PC-9 (cell line): Measurements from ENCODE around the gene PACRG. TPM values are rescaled to one million over a fixed set of nuclear protein-coding genes. Genes with fewer than 3 reads are reported as not detected.

Source experiments
- BruUV-seq: library from RNA; stranded (reverse); fragments of 400-500 nt; replicated peaks from 2 replicates; lab custom pipeline; 2021; lab: Mats Ljungman, UMichigan
- CTCF ChIA-PET: fragments of 300-600 bp; sonication (Branson Sonifier 250); formaldehyde crosslinking; loops from one replicate; lab custom pipeline; 2022; ENCODE audit warnings: antibody characterized with exemption; lab: Charles Lee
- POLR2A ChIA-PET: fragments of 300-600 bp; sonication (Branson Sonifier 250); formaldehyde crosslinking; loops from one replicate; lab custom pipeline; 2022; ENCODE audit warnings: antibody characterized with exemption; ENCODE audit not compliant: unreplicated experiment; lab: Charles Lee
- DNase-seq, 2 experiments: peaks; one replicate each; pipeline versions ENCODE4 v3.0.0 to v3.0.0-alpha.2; 2015 to 2022; ENCODE audit warnings: mixed read lengths in 1 of 2
- H2AFZ ChIP-seq: fragments of 200-600 bp; sonication (generic); 2 replicates; pipeline ENCODE4 v1.8.1; 2017; ENCODE audit warnings: antibody characterized with exemption
- H3F3A ChIP-seq: fragments of 200-600 bp; sonication (generic); 2 replicates; pipeline ENCODE4 v1.8.1; 2017; ENCODE audit warnings: antibody characterized with exemption, mild to moderate bottlenecking, low read depth; ENCODE audit not compliant: insufficient read depth
- H3K27ac ChIP-seq: fragments of 200-600 bp; sonication (generic); 2 replicates; pipeline ENCODE4 v1.6.1; 2016; ENCODE audit warnings: mixed run types
- H3K27me3 ChIP-seq: fragments of 200-600 bp; sonication (generic); 2 replicates; pipeline ENCODE4 v1.6.1; 2016; ENCODE audit warnings: low read depth, mixed run types; ENCODE audit not compliant: insufficient read depth
- H3K36me3 ChIP-seq: fragments of 200-600 bp; sonication (generic); 2 replicates; pipeline ENCODE4 v1.6.1; 2016; ENCODE audit warnings: low read depth, mixed run types
- H3K4me1 ChIP-seq: fragments of 200-600 bp; sonication (generic); replicated peaks from 2 replicates; pipeline ENCODE4 v1.6.1; 2016; ENCODE audit warnings: mixed run types; ENCODE audit not compliant: insufficient read depth
- H3K4me2 ChIP-seq: fragments of 200-600 bp; sonication (generic); 2 replicates; pipeline ENCODE4 v1.6.1; 2017; ENCODE audit warnings: mixed run types
- H3K4me3 ChIP-seq: fragments of 200-600 bp; sonication (generic); 2 replicates; pipeline ENCODE4 v1.6.1; 2016; ENCODE audit warnings: mixed run types
- H3K79me2 ChIP-seq: fragments of 200-600 bp; sonication (generic); 2 replicates; pipeline ENCODE4 v1.6.1; 2017; ENCODE audit warnings: low read depth, mixed run types
- H3K9me2 ChIP-seq: fragments of 200-600 bp; sonication (generic); 2 replicates; pipeline ENCODE4 v1.8.1; 2017; ENCODE audit warnings: mild to moderate bottlenecking; ENCODE audit not compliant: insufficient read depth
- H3K9me3 ChIP-seq: fragments of 200-600 bp; sonication (generic); 2 replicates; pipeline ENCODE4 v1.8.1; 2016; ENCODE audit warnings: low read depth; ENCODE audit not compliant: insufficient read depth
- H4K20me1 ChIP-seq: fragments of 200-600 bp; sonication (generic); 2 replicates; pipeline ENCODE4 v1.8.1; 2017; ENCODE audit not compliant: insufficient read depth
- EZH2 ChIP-seq: fragments of 200-600 bp; sonication (generic); IDR thresholded peaks from 2 replicates; pipeline ENCODE4 v1.8.0; 2017; ENCODE audit warnings: antibody characterized with exemption, low read depth
- intact Hi-C: fragments of 100-400 bp; cut with micrococcal nuclease; formaldehyde crosslinking; loops from one replicate; pipeline ENCODE4 v1.10.0; 2022; ENCODE audit not compliant: unreplicated experiment
- total RNA-seq: library from RNA; stranded (reverse); gene quantifications from 2 replicates; pipeline ENCODE4 v1.2.3, GENCODE V29; 2021
- TF ChIP-seq, protein P1 (sequence below): fragments of 200-600 bp; sonication (generic); conservative IDR thresholded peaks from 2 replicates; pipeline ENCODE4 v1.6.1; 2017; ENCODE audit warnings: mixed run types, antibody characterized with exemption, mild to moderate bottlenecking, moderate library complexity

Gene PACRG
- total RNA-seq, 1 experiment from 2014 or later, result not detected

DNA sequence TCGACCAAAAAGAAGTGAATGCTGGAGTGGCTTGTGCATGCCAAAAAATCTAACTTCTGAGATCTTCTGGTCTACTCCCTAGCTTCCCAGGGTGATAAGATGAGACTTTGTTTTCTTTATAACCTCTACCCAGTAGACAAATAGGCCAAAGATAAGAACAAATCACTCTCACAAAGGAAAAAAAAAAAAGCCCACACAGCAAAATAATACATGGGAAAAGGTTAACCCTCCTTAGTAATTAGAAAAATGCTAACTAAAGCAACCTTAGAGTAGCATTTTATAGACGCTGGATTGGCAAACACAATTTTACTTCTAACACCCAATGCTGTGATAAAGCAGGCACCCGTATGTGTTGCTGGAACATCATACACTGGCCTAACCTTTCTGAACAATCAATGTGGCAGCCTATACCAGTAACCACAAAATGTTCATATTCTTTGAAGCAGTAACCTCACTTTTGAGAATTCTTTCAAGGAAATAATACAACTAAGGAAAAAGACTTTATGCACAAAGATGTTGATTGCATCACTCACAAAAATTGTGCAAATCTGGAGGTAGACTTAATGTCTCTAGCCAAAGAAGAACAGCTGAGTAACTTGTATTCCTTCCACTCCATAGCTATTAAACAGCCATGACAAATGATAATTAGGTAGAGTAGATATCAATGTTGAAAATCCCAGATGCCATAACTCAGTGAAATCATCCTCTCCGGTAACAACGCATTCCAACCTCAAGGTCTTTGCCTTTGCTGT lies 570.5 kb downstream of the PACRG start:
- no peak overlapping the region for H2AFZ ChIP-seq
- no peaks in the 10 kb centered on the region for H3F3A ChIP-seq
- H4K20me1 ChIP-seq, result no peaks in the 10 kb centered on the region
- no peak overlapping the region for H3K4me2 ChIP-seq
- BruUV-seq, result no TSS peak
- no peaks in the 10 kb centered on the region for H3K9me3 ChIP-seq
- ChIA-PET POLR2A (no interaction called here), CTCF (no interaction called here)
- H3K27me3 ChIP-seq, result no peaks in the 10 kb centered on the region
- DNase-seq, result no peak
- H3K9me2 ChIP-seq, result no peaks in the 10 kb centered on the region
- intact Hi-C loops, result no loop called here
- no peaks in the 10 kb centered on the region for H3K36me3 ChIP-seq
- H3K4me3 ChIP-seq, result no peak overlapping the region
- H3K79me2 ChIP-seq, result no peaks in the 10 kb centered on the region
- H3K27ac ChIP-seq, result no peak overlapping the region
- TF ChIP-seq, protein P1, sequence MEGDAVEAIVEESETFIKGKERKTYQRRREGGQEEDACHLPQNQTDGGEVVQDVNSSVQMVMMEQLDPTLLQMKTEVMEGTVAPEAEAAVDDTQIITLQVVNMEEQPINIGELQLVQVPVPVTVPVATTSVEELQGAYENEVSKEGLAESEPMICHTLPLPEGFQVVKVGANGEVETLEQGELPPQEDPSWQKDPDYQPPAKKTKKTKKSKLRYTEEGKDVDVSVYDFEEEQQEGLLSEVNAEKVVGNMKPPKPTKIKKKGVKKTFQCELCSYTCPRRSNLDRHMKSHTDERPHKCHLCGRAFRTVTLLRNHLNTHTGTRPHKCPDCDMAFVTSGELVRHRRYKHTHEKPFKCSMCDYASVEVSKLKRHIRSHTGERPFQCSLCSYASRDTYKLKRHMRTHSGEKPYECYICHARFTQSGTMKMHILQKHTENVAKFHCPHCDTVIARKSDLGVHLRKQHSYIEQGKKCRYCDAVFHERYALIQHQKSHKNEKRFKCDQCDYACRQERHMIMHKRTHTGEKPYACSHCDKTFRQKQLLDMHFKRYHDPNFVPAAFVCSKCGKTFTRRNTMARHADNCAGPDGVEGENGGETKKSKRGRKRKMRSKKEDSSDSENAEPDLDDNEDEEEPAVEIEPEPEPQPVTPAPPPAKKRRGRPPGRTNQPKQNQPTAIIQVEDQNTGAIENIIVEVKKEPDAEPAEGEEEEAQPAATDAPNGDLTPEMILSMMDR, result no peak
- TF ChIP-seq EZH2, result no peak
- H3K4me1 ChIP-seq, result peaks cover 8% of the 10 kb centered on the region; the same call in 1 of the 2 replicates

DNA sequence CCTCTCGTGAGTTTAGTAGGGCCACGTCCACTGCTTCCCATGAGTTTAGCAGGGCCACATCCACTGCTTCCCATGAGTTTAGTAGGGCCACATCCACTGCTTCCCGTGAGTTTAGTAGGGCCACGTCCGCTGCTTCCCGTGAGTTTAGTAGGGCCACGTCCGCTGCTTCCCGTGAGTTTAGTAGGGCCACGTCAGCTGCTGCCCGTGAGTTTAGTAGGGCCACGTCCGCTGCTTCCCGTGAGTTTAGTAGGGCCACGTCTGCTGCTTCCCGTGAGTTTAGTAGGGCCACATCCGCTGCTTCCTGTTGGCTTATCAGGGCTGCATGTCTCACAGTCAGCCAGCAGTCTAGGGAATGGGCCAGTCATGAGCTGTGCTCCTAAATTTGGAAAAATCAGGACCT lies 573.1 kb downstream of the PACRG start:
- intact Hi-C loops, result no loop called here
- no peaks in the 10 kb centered on the region for H4K20me1 ChIP-seq
- DNase-seq, result no peak
- peaks cover 8% of the 10 kb centered on the region; the same call in 1 of the 2 replicates for H3K4me1 ChIP-seq
- no peak overlapping the region for H3K27ac ChIP-seq
- no peaks in the 10 kb centered on the region for H3K79me2 ChIP-seq
- H3K9me2 ChIP-seq, result no peaks in the 10 kb centered on the region
- no peaks in the 10 kb centered on the region for H3K9me3 ChIP-seq
- no peak overlapping the region for H2AFZ ChIP-seq
- ChIA-PET POLR2A (no interaction called here), CTCF (no interaction called here)
- BruUV-seq, result no TSS peak
- no peaks in the 10 kb centered on the region for H3K36me3 ChIP-seq
- no peak overlapping the region for H3K4me2 ChIP-seq
- no peak for TF ChIP-seq EZH2
- TF ChIP-seq, protein P1, result no peak
- H3F3A ChIP-seq, result no peaks in the 10 kb centered on the region
- H3K27me3 ChIP-seq, result no peaks in the 10 kb centered on the region
- no peak overlapping the region for H3K4me3 ChIP-seq

DNA sequence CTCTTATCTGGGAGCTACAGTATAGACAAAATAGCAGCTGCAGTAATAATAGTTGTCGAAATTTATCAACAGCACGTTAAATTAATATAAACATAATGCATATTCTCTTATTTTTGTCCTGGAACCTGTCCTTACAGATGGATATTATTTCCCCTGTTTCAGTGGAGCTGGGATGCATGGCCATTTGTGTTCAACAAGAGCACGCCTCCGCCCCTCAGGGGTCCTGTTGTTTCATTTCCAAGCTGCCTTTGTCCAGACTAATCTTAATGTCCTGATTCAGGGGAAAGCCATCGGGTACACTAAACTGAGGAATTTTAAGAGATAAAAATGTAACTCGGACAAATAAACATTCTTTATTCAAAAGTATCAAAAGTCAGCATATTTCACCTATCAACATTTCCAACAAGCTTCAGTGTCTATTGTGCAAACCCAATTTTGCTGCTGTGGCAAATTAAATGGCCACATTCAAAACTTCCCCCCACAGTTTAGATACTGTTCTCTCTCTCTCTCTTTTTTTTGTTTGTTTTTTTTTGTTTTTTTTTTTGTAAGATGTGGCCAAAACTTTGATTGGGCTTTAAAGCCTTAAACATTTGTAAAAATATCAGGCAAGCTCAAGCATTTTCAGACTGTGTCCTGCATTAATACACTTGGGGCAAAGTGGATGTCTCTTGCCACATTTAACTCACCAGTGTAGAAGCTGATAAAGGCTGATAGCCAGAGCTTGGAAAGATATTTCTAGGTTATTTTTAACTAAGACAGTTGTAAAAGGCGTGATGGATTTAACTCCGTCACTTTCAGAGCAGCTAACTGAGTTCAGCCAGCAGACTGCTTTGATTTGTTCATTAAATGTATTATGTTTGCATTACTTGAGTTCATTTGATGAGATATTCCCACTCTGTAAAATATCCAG lies 574.2 kb downstream of the PACRG start:
- CTCF ChIA-PET, result no interaction called here
- no peaks in the 10 kb centered on the region for H4K20me1 ChIP-seq
- TF ChIP-seq, protein P1, result no peak
- no peak for TF ChIP-seq EZH2

More for the DNA sequence above, 574.2 kb downstream of the PACRG start:
- POLR2A ChIA-PET, result no interaction called here
- Histone ChIP-seq H3K36me3 (no peaks in the 10 kb centered on the region), H3K9me3 (no peaks in the 10 kb centered on the region), H3K4me3 (no peak overlapping the region), H2AFZ (no peak overlapping the region), H3K4me2 (no peak overlapping the region), H3K27ac (no peak overlapping the region), H3K9me2 (no peaks in the 10 kb centered on the region), H3K79me2 (no peaks in the 10 kb centered on the region), H3K27me3 (no peaks in the 10 kb centered on the region), H3F3A (no peaks in the 10 kb centered on the region), H3K4me1 (peaks cover 6% of the 10 kb centered on the region; the same call in 1 of the 2 replicates)
- no TSS peak for BruUV-seq
- intact Hi-C loops, result no loop called here
- no peak for DNase-seq
